Liver (tissue), 9 donors: ENCODE measurements around the gene SRPRB. TPM values are rescaled to one million over a fixed set of nuclear protein-coding genes. Genes with fewer than 3 reads are reported as not detected.

Experiments
- DNase-seq: peaks from one replicate; pipeline ENCODE4 v3.0.0-alpha.2; 2017; ENCODE audit warnings: low spot score
- H3K27ac ChIP-seq, 2 donors: one replicate each; pipeline ENCODE4 v1.7.0; 2013; ENCODE audit warnings: inconsistent platforms in 2 of 2, low read length in 2 of 2, control low read depth in 1 of 2, low read depth in 1 of 2, mild to moderate bottlenecking in 1 of 2
- H3K27me3 ChIP-seq, 4 donors: one replicate each; pipeline versions ENCODE4 v1.6.1 to v1.7.0; 2013; ENCODE audit warnings: low read length in 3 of 4, inconsistent platforms in 1 of 4, mild to moderate bottlenecking in 1 of 4, moderate library complexity in 1 of 4; ENCODE audit not compliant: control insufficient read depth in 4 of 4, insufficient read depth in 4 of 4
- H3K36me3 ChIP-seq, 4 donors: one replicate each; pipeline versions ENCODE4 v1.6.1 to v1.7.0; 2013; ENCODE audit warnings: low read length in 3 of 4, mild to moderate bottlenecking in 3 of 4, low read depth in 1 of 4, moderate library complexity in 1 of 4; ENCODE audit not compliant: control insufficient read depth in 4 of 4, insufficient read depth in 3 of 4
- H3K4me1 ChIP-seq, 4 donors: one replicate each; pipeline versions ENCODE4 v1.6.1 to v1.7.0; 2013; ENCODE audit warnings: low read length in 3 of 4, mild to moderate bottlenecking in 3 of 4, moderate library complexity in 1 of 4; ENCODE audit not compliant: control insufficient read depth in 4 of 4, insufficient read depth in 4 of 4
- H3K4me3 ChIP-seq, 3 donors: one replicate each; pipeline versions ENCODE4 v1.6.1 to v1.7.0; 2013; ENCODE audit warnings: low read length in 3 of 3, control low read depth in 1 of 3, low read depth in 1 of 3, mild to moderate bottlenecking in 1 of 3
- H3K9ac ChIP-seq, 2 donors: one replicate each; pipeline ENCODE4 v1.7.0; 2013; ENCODE audit warnings: low read length in 2 of 2, mild to moderate bottlenecking in 2 of 2, moderate library complexity in 2 of 2, control low read depth in 1 of 2, low read depth in 1 of 2
- H3K9me3 ChIP-seq, 4 donors: one replicate each; pipeline versions ENCODE4 v1.6.1 to v1.7.0; 2013; ENCODE audit warnings: low read length in 3 of 4; ENCODE audit not compliant: control insufficient read depth in 4 of 4
- EGR1 ChIP-seq, 2 donors: IDR thresholded peaks; 2 replicates each; pipeline ENCODE4 v1.6.1; 2016 to 2018; ENCODE audit warnings: antibody characterized with exemption in 2 of 2, low read depth in 2 of 2
- FOXA2 ChIP-seq: IDR thresholded peaks from 2 replicates; pipeline ENCODE4 v1.6.1; 2016; ENCODE audit warnings: antibody characterized with exemption
- GABPA ChIP-seq, 2 donors: IDR thresholded peaks in 1 of 2; conservative IDR thresholded peaks in 1 of 2; 2 replicates each; pipeline ENCODE4 v1.6.1; 2016; ENCODE audit warnings: antibody characterized with exemption in 2 of 2, mild to moderate bottlenecking in 1 of 2, moderate library complexity in 1 of 2
- HNF4A ChIP-seq, 2 donors: conservative IDR thresholded peaks; 2 replicates each; pipeline ENCODE4 v1.6.1; 2016; ENCODE audit warnings: antibody characterized with exemption in 2 of 2, mild to moderate bottlenecking in 2 of 2
- HNF4G ChIP-seq: IDR thresholded peaks from 2 replicates; pipeline ENCODE4 v1.6.1; 2016; ENCODE audit warnings: antibody characterized with exemption
- JUND ChIP-seq, 2 donors: IDR thresholded peaks; 2 replicates each; pipeline ENCODE4 v1.6.1; 2016; ENCODE audit warnings: antibody characterized with exemption in 2 of 2
- REST ChIP-seq: IDR thresholded peaks from 2 replicates; pipeline ENCODE4 v1.6.1; 2016; ENCODE audit warnings: antibody characterized with exemption, mild to moderate bottlenecking
- RXRA ChIP-seq, 2 donors: IDR thresholded peaks; 2 replicates each; pipeline ENCODE4 v1.6.1; 2017 to 2018; ENCODE audit warnings: antibody characterized with exemption in 2 of 2, mild to moderate bottlenecking in 1 of 2
- SP1 ChIP-seq: IDR thresholded peaks from 2 replicates; pipeline ENCODE4 v1.6.1; 2018; ENCODE audit warnings: antibody characterized with exemption, mild to moderate bottlenecking
- TAF1 ChIP-seq: conservative IDR thresholded peaks from 2 replicates; pipeline ENCODE4 v1.6.1; 2016; ENCODE audit warnings: antibody characterized with exemption, mild to moderate bottlenecking
- YY1 ChIP-seq: IDR thresholded peaks from 2 replicates; pipeline ENCODE4 v1.6.1; 2016; ENCODE audit warnings: antibody characterized with exemption, mild to moderate bottlenecking
- ZBTB33 ChIP-seq: IDR thresholded peaks from 2 replicates; pipeline ENCODE4 v1.6.1; 2016; ENCODE audit warnings: antibody characterized with exemption
- WGBS: extraction: QIAGEN DNeasy Blood & Tissue Kit; methylation state at CpG from one replicate; pipeline ENCODE4 v1.1.7; 2013; 5-methylcytosine and 5-hydroxymethylcytosine counted together
- polyA plus RNA-seq, 2 donors: library from polyadenylated mRNA; stranded (reverse) in 1 of 2; unstranded in 1 of 2; fragments of 200-250 nt in 1 of 2; fragments of >200 nt in 1 of 2; fragmentation: Nextera tagmentation in 1 of 2; extraction: Ambion mirVana in 1 of 2; gene quantifications; one replicate each; pipeline versions ENCODE4 v1.2.1 to v1.2.3, GENCODE V29; 2013 to 2015
- total RNA-seq, 2 donors: library from RNA; depleted of rRNA; stranded (reverse); fragments of >200 nt; gene quantifications; one replicate each; pipeline ENCODE4 v1.2.3, GENCODE V29; 2014
- TF ChIP-seq, protein P1 (sequence below): IDR thresholded peaks from 2 replicates; pipeline ENCODE4 v1.6.1; 2016; ENCODE audit warnings: antibody characterized with exemption
- TF ChIP-seq, protein P2 (sequence below): IDR thresholded peaks from 2 replicates; pipeline ENCODE4 v1.6.1; 2016; ENCODE audit warnings: antibody characterized with exemption
- donor health status: healthy.
- donor health status: healthy.
- donor health status: healthy.
- donor health status: healthy.
- donor health status: healthy.

Gene SRPRB
- total and polyA plus RNA-seq, 4 donors = 34.7 to 97.6 (median 76.9) TPM

DNA sequence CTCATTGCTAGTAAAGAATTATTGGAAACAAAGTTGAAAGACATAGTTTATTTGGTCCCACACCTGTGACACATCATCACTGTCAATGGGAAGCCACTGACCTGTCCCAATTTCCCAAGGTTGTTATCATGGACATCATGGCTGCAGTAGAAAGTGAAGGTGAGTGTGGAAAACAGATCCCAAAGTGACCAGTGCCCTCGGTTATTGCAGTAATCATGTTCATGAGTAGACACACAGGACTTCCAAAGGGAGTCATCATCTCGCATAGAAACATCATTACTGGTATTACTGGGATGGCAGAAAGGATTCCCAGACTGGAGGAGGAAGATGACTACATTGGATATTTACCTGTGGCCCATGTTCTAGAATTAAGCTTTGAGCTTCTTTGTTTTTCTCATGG lies 44.7 kb upstream of the SRPRB start:
- 74% methylated on average over 2 of the region's 2 CpGs for WGBS
- peak; percentile 33 for DNase-seq

DNA sequence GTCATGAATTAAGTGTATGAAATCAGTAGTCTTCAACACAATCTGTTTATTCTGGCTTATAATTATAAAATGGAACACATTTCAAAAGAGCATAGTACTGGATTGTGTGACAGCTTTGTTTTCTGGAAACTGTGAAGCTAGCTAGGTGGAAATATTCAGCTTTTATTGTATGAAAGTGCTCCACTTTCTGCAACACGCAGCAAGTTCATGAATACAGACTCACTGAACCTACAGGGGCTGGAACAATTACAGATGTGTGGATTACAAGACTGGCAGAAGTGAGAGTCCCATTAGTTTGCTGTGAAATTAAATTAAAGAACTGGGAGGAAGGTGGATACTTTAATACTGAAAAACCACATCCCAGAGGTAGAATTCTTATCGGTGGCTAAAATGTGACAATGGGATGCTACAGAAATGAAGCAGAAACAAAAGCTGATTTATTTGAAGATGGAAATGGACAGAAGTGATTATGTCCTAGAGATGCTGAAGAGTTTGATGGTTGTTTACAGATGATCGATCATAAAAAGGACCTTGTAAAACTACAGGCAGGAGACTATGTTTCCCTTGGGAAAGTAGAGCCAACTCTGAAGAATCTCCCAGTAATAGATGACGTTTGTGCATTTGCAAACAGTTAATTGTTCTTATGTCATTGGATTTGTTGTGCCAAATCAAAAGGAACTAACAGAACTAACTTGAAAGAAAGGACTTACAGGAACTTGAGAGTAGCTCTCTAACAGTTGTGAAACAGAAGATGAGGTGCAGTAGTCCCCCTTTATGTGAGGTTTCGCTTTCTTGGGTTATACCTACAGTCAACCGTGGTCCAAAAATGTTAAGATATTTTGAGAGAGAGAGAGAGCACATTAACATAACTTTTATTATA lies 43.8 kb upstream of the SRPRB start:
- Histone ChIP-seq H3K36me3 (peaks cover 10 to 89% (median 75%) of the 10 kb centered on the region in 4 donors), H3K9me3 (no peaks in the 10 kb centered on the region), H3K27me3 (no peaks in the 10 kb centered on the region), H3K9ac (no peak overlapping the region), H3K4me3 (no peak overlapping the region), H3K27ac (no peak overlapping the region), H3K4me1 (peaks cover 0 to 13% (median 2%) of the 10 kb centered on the region in 4 donors)
- no peak for DNase-seq
- TF ChIP-seq SP1 (no peak), TAF1 (no peak), FOXA2 (peak; percentile 73), REST (peak; percentile 1), ZBTB33 (peak; percentile 33), HNF4G (no peak), HNF4A (conservative IDR thresholded peaks at IDR 0.05) (no peak), EGR1 (IDR thresholded peaks at IDR 0.05; ENCODE audit: low read depth in 2 of 2) (peak in 1 of 2 donors; percentile 11), JUND (IDR thresholded peaks at IDR 0.05) (peak in 1 of 2 donors; percentile 49)
- TF ChIP-seq, protein P1, sequence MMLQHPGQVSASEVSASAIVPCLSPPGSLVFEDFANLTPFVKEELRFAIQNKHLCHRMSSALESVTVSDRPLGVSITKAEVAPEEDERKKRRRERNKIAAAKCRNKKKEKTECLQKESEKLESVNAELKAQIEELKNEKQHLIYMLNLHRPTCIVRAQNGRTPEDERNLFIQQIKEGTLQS = no peak
- TF ChIP-seq, protein P2, sequence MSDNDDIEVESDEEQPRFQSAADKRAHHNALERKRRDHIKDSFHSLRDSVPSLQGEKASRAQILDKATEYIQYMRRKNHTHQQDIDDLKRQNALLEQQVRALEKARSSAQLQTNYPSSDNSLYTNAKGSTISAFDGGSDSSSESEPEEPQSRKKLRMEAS = peak; percentile 47
- WGBS = 52% methylated on average over 6 of the region's 6 CpGs

More for the DNA sequence above, 44.7 kb upstream of the SRPRB start:
- Histone ChIP-seq H3K36me3 (peaks cover 8 to 89% (median 75%) of the 10 kb centered on the region in 4 donors), H3K27ac (no peak overlapping the region), H3K9ac (no peak overlapping the region), H3K27me3 (no peaks in the 10 kb centered on the region), H3K9me3 (no peaks in the 10 kb centered on the region), H3K4me1 (peaks cover 0 to 13% (median 2%) of the 10 kb centered on the region in 4 donors), H3K4me3 (no peak overlapping the region)
- peak; percentile 67 for TF ChIP-seq ZBTB33
- no peak for TF ChIP-seq SP1
- TF ChIP-seq JUND (IDR thresholded peaks at IDR 0.05) = peak in 1 of 2 donors; percentile 56
- TF ChIP-seq GABPA (IDR thresholded peaks at IDR 0.05 in 1 of 2, conservative IDR thresholded peaks at IDR 0.05 in 1 of 2) = no peak
- peak; percentile 5 for TF ChIP-seq YY1
- TF ChIP-seq, protein P2 = peak; percentile 36
- TF ChIP-seq RXRA (IDR thresholded peaks at IDR 0.05) = no peak
